Fibroblast of lung (primary cell): ENCODE measurements around the gene PRR23E. TPM values are rescaled to one million over a fixed set of nuclear protein-coding genes. Genes with fewer than 3 reads are reported as not detected.
A peak's percentile ranks its signal among the peaks of the same experiment; 100 is the strongest.

Experiments
- DNase-seq, 2 donors: peaks; one replicate each; pipeline versions ENCODE4 v3.0.0 to v3.0.0-alpha.2; 2010; ENCODE audit warnings: low read depth in 2 of 2
- H2AFZ ChIP-seq: 2 replicates; pipeline ENCODE4 v1.5.1; 2012; ENCODE audit warnings: low read length, control low read depth, inconsistent platforms
- H3K27ac ChIP-seq: 2 replicates; pipeline ENCODE4 v1.5.1; 2011; ENCODE audit warnings: low read length, control low read depth; ENCODE audit not compliant: insufficient read depth
- H3K27me3 ChIP-seq: 2 replicates; pipeline ENCODE4 v1.5.1; 2011; ENCODE audit warnings: mild to moderate bottlenecking, low read length; ENCODE audit not compliant: control insufficient read depth, insufficient read depth
- H3K36me3 ChIP-seq: 2 replicates; pipeline ENCODE4 v1.5.1; 2011; ENCODE audit warnings: low read length; ENCODE audit not compliant: control insufficient read depth, insufficient read depth
- H3K4me1 ChIP-seq: 2 replicates; pipeline ENCODE4 v1.5.1; 2011; ENCODE audit warnings: low read length; ENCODE audit not compliant: control insufficient read depth, insufficient read depth; ENCODE audit errors: extremely low read depth
- H3K4me2 ChIP-seq: 2 replicates; pipeline ENCODE4 v1.5.1; 2011; ENCODE audit warnings: low read length, control low read depth; ENCODE audit not compliant: insufficient read depth; ENCODE audit errors: extremely low read depth
- H3K4me3 ChIP-seq, 4 experiments: fragments of 200-600 bp in 1 of 4; sonication (generic) in 1 of 4; replicated peaks in 1 of 4; 2 replicates each; pipeline ENCODE4 v1.5.1; 2011 to 2016; ENCODE audit warnings: low read length in 4 of 4, low read depth in 3 of 4, mild to moderate bottlenecking in 3 of 4, control low read depth in 2 of 4, inconsistent platforms in 1 of 4, mixed read lengths in 1 of 4; ENCODE audit not compliant: insufficient read depth in 1 of 4; ENCODE audit errors: control extremely low read depth in 1 of 4
- H3K79me2 ChIP-seq: 2 replicates; pipeline ENCODE4 v1.5.1; 2012; ENCODE audit warnings: mild to moderate bottlenecking, low read length, inconsistent platforms; ENCODE audit not compliant: control insufficient read depth, insufficient read depth
- H3K9ac ChIP-seq: 2 replicates; pipeline ENCODE4 v1.5.1; 2011; ENCODE audit warnings: mild to moderate bottlenecking, low read length, control low read depth; ENCODE audit not compliant: insufficient read depth
- H3K9me3 ChIP-seq: 2 replicates; pipeline ENCODE4 v1.5.1; 2012; ENCODE audit warnings: low read depth, low read length; ENCODE audit not compliant: control insufficient read depth, insufficient read depth
- H4K20me1 ChIP-seq: 2 replicates; pipeline ENCODE4 v1.5.1; 2011; ENCODE audit warnings: low read length; ENCODE audit not compliant: control insufficient read depth, insufficient read depth; ENCODE audit errors: extremely low read depth
- EZH2 ChIP-seq: IDR thresholded peaks from 2 replicates; pipeline ENCODE4 v1.5.1; 2012; ENCODE audit warnings: low read length, control low read depth, mild to moderate bottlenecking; ENCODE audit errors: missing control alignments
- polyA plus RNA-seq, 2 donors: library from polyadenylated mRNA; depleted of rRNA in 1 of 2; stranded (reverse) in 1 of 2; unstranded in 1 of 2; fragments of >200 nt; gene quantifications; 2 replicates each; pipeline ENCODE4 v1.2.1, GENCODE V29; 2011 to 2012; ENCODE audit warnings: missing spikeins in 1 of 2
- total RNA-seq: library from RNA; depleted of rRNA; stranded (reverse); fragments of >200 nt; gene quantifications from 2 replicates; pipeline ENCODE4 v1.2.1, GENCODE V29; 2014
- TF ChIP-seq, protein P1 (sequence below), 2 donors: IDR thresholded peaks in 1 of 2; conservative IDR thresholded peaks in 1 of 2; 1 replicate in 1 of 2; 2 replicates in 1 of 2; pipeline ENCODE4 v1.5.1; 2011 to 2012; ENCODE audit warnings: low read length in 2 of 2, control low read depth in 1 of 2, inconsistent platforms in 1 of 2, low read depth in 1 of 2, mild to moderate bottlenecking in 1 of 2

Gene PRR23E
- total and polyA plus RNA-seq, 2 donors (not counting 1 experiment from before 2014, with no cell fraction given) = not detected

DNA sequence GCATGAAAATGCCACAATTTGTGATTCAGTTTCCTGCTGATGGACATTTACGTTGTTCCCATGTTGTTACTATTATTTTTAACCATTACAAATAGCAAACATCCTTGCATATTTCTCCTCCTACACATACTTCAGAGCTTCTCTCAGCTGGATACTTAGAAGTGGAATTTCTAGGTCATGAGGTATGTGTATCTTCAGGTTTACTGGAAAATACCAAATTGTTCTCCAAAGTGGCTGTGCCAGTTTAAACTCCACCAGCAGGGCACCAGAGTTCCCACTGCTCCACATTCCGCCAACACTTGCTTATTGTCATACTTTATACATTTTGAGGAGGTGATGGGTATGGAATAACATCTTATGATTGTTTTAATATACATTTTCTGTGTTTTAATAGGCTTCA, 45.7 kb downstream of the PRR23E start:
- H3K79me2 ChIP-seq = no peaks in the 10 kb centered on the region
- no peaks in the 10 kb centered on the region for H3K9me3 ChIP-seq
- no peaks in the 10 kb centered on the region for H4K20me1 ChIP-seq
- H3K27me3 ChIP-seq = no peaks in the 10 kb centered on the region
- H3K27ac ChIP-seq = no peak overlapping the region
- H3K4me2 ChIP-seq = no peak overlapping the region
- no peaks in the 10 kb centered on the region for H3K4me1 ChIP-seq
- DNase-seq = peak in 1 of 2 donors; percentile 8
- H2AFZ ChIP-seq = no peak overlapping the region
- H3K4me3 ChIP-seq = no peak overlapping the region
- no peak overlapping the region for H3K9ac ChIP-seq
- TF ChIP-seq EZH2 = no peak
- TF ChIP-seq, protein P1, sequence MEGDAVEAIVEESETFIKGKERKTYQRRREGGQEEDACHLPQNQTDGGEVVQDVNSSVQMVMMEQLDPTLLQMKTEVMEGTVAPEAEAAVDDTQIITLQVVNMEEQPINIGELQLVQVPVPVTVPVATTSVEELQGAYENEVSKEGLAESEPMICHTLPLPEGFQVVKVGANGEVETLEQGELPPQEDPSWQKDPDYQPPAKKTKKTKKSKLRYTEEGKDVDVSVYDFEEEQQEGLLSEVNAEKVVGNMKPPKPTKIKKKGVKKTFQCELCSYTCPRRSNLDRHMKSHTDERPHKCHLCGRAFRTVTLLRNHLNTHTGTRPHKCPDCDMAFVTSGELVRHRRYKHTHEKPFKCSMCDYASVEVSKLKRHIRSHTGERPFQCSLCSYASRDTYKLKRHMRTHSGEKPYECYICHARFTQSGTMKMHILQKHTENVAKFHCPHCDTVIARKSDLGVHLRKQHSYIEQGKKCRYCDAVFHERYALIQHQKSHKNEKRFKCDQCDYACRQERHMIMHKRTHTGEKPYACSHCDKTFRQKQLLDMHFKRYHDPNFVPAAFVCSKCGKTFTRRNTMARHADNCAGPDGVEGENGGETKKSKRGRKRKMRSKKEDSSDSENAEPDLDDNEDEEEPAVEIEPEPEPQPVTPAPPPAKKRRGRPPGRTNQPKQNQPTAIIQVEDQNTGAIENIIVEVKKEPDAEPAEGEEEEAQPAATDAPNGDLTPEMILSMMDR (conservative IDR thresholded peaks at IDR 0.05 in 1 of 2, IDR thresholded peaks at IDR 0.05 in 1 of 2; ENCODE audit: low read depth in 1 of 2, low read length in 2 of 2) = no peak
- H3K36me3 ChIP-seq = no peaks in the 10 kb centered on the region

DNA sequence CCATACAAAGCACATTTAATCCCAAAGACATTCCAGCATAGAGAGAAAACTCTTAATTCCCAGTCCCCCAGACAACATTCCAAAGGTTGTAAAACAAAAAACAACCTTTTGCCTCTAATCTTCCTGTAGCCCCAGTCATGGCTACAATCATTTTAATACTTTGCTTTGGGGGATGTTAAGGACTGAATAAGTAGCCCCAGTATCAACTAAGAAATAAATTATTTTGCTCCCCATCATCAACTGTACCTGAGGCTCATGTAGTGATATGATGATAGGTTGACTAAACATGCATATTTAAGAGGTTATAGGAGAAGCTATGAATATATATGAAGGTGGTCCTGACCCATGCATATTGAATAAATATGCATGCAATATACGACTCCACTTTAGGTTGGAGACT, 54.4 kb downstream of the PRR23E start:
- Histone ChIP-seq H3K27me3 (no peaks in the 10 kb centered on the region), H3K27ac (no peak overlapping the region)
- TF ChIP-seq, protein P1 (conservative IDR thresholded peaks at IDR 0.05 in 1 of 2, IDR thresholded peaks at IDR 0.05 in 1 of 2; ENCODE audit: low read depth in 1 of 2, low read length in 2 of 2) = no peak
- no peak for TF ChIP-seq EZH2

More for the DNA sequence above, 54.4 kb downstream of the PRR23E start:
- Histone ChIP-seq H3K79me2 (no peaks in the 10 kb centered on the region), H2AFZ (no peak overlapping the region), H3K4me3 (no peak overlapping the region), H3K4me1 (no peaks in the 10 kb centered on the region), H4K20me1 (no peaks in the 10 kb centered on the region), H3K4me2 (no peak overlapping the region), H3K9me3 (no peaks in the 10 kb centered on the region), H3K9ac (no peak overlapping the region), H3K36me3 (no peaks in the 10 kb centered on the region)
- no peak for DNase-seq

Other genes starting within 250 kb of the PRR23E start
- gene PLXNA1, start 210.0 kb upstream of the PRR23E start, total RNA-seq = 36.0 and 48.6 TPM in 2 replicates
- gene PLXNA1, start 210.0 kb upstream of the PRR23E start, polyA plus RNA-seq = 21.1 and 22.9 TPM in 2 replicates
- gene PRR20G, start 94.9 kb downstream of the PRR23E start, total RNA-seq = not detected in 2 replicates
- gene PRR20G, start 94.9 kb downstream of the PRR23E start, polyA plus RNA-seq = not detected in 2 replicates